GM12878 (cell line): ENCODE data around the gene GVQW3. TPM values are rescaled to one million over a fixed set of nuclear protein-coding genes. Genes with fewer than 3 reads are reported as not detected.

ENCODE experiments used
- CTCF ChIP-seq, 3 experiments: IDR thresholded peaks in 2 of 3; conservative IDR thresholded peaks in 1 of 3; 2 replicates each; pipeline ENCODE4 v1.5.1; 2011; ENCODE audit warnings: low read depth in 3 of 3, low read length in 3 of 3, mild to moderate bottlenecking in 3 of 3, control low read depth in 2 of 3, moderate library complexity in 2 of 3, inconsistent platforms in 1 of 3, mixed read lengths in 1 of 3; ENCODE audit not compliant: control insufficient read depth in 2 of 3, insufficient read depth in 1 of 3; ENCODE audit errors: extremely low read depth in 1 of 3
- E2F4 ChIP-seq: IDR thresholded peaks from 2 replicates; pipeline ENCODE4 v1.6.1; 2012; ENCODE audit warnings: low read depth, low read length, improper control_type of control experiment
- EED ChIP-seq: sonication (generic); IDR thresholded peaks from 2 replicates; pipeline ENCODE4 v1.6.1; 2016; ENCODE audit warnings: antibody characterized with exemption, low read depth
- HDAC6 ChIP-seq: fragments of 200-600 bp; sonication (generic); IDR thresholded peaks from one replicate; pipeline ENCODE4 v1.8.0; 2017; ENCODE audit warnings: antibody characterized with exemption; ENCODE audit not compliant: unreplicated experiment
- KLF5 ChIP-seq: fragments of 450-650 bp; IDR thresholded peaks from 2 replicates; pipeline ENCODE4 v1.6.1; 2014; ENCODE audit warnings: mild to moderate bottlenecking; ENCODE audit not compliant: partially characterized antibody
- NR2C1 ChIP-seq: fragments of 450-650 bp; IDR thresholded peaks from 2 replicates; pipeline ENCODE4 v1.6.1; 2017; ENCODE audit warnings: antibody characterized with exemption, mild to moderate bottlenecking, moderate library complexity
- NR2C2 ChIP-seq: IDR thresholded peaks from 2 replicates; pipeline ENCODE4 v1.6.1; 2011; ENCODE audit warnings: borderline replicate concordance, low read depth; ENCODE audit not compliant: control insufficient read depth, insufficient read length
- RCOR1 ChIP-seq: conservative IDR thresholded peaks from 2 replicates; pipeline ENCODE4 v1.6.1; 2012; ENCODE audit warnings: low read depth, low read length, improper control_type of control experiment
- RFX5 ChIP-seq: IDR thresholded peaks from 2 replicates; pipeline ENCODE4 v1.6.1; 2011; ENCODE audit warnings: low read depth, low read length, improper control_type of control experiment
- RUNX3 ChIP-seq: IDR thresholded peaks from 2 replicates; pipeline ENCODE4 v1.6.1; 2012; ENCODE audit warnings: low read length, inconsistent platforms
- SKIL ChIP-seq: fragments of 450-650 bp; IDR thresholded peaks from 2 replicates; pipeline ENCODE4 v1.6.1; 2017; ENCODE audit warnings: mild to moderate bottlenecking, low read depth, inconsistent platforms; ENCODE audit not compliant: poor library complexity, severe bottlenecking
- SRF ChIP-seq, 2 experiments: IDR thresholded peaks; 2 replicates each; pipeline ENCODE4 v1.6.1; 2011; ENCODE audit warnings: low read depth in 2 of 2, low read length in 2 of 2, mild to moderate bottlenecking in 1 of 2, moderate library complexity in 1 of 2
- SUPT20H ChIP-seq: IDR thresholded peaks from 2 replicates; pipeline ENCODE4 v1.6.1; 2011; ENCODE audit warnings: low read depth, mild to moderate bottlenecking, low read length, moderate library complexity, borderline replicate concordance; ENCODE audit not compliant: control insufficient read depth
- SUZ12 ChIP-seq: fragments of 200-600 bp; sonication (generic); IDR thresholded peaks from one replicate; pipeline ENCODE4 v1.6.1; 2018; ENCODE audit warnings: antibody characterized with exemption, mild to moderate bottlenecking; ENCODE audit not compliant: unreplicated experiment
- TARDBP ChIP-seq: IDR thresholded peaks from 2 replicates; pipeline ENCODE4 v1.6.1; 2016; ENCODE audit warnings: borderline replicate concordance
- TCF7 ChIP-seq: IDR thresholded peaks from 2 replicates; pipeline ENCODE4 v1.6.1; 2014; ENCODE audit warnings: antibody characterized with exemption, borderline replicate concordance
- YY1 ChIP-seq: IDR thresholded peaks from 2 replicates; pipeline ENCODE4 v1.6.1; 2011; ENCODE audit warnings: low read depth, mild to moderate bottlenecking, low read length
- ZBED1 ChIP-seq: IDR thresholded peaks from 2 replicates; pipeline ENCODE4 v1.6.1; 2016; ENCODE audit warnings: borderline replicate concordance
- polyA plus RNA-seq, 11 experiments: library from polyadenylated mRNA; depleted of rRNA in 4 of 11; unstranded in 6 of 11; stranded (reverse) in 5 of 11; fragments of >200 nt; fragmentation: Nextera tagmentation in 4 of 11; fragmentation: Illumina TruSeq in 1 of 11; extraction: Ambion mirVana in 4 of 11; extraction: Trizol in 1 of 11; gene quantifications; 1 replicate in 1 of 11; 2 replicates in 10 of 11; pipeline versions ENCODE4 v1.2.1 to v1.2.3, GENCODE V29; 2011 to 2016; ENCODE audit warnings: inconsistent platforms in 2 of 11, missing spikeins in 2 of 11, low read depth in 1 of 11
- total RNA-seq, 4 experiments: library from RNA; depleted of rRNA in 3 of 4; stranded (reverse); fragments of >200 nt in 3 of 4; fragmentation: Illumina TruSeq in 1 of 4; extraction: Trizol in 1 of 4; gene quantifications; 2 replicates each; pipeline versions ENCODE4 v1.2.1 to v1.2.3, GENCODE V29; 2013 to 2021
- TF ChIP-seq, protein P1 (sequence below): IDR thresholded peaks from 2 replicates; pipeline ENCODE4 v1.6.1; 2011; ENCODE audit warnings: low read depth, low read length, improper control_type of control experiment, borderline replicate concordance
- TF ChIP-seq, protein P2 (sequence below): IDR thresholded peaks from 2 replicates; pipeline ENCODE4 v1.6.1; 2011; ENCODE audit warnings: borderline replicate concordance, low read depth, mild to moderate bottlenecking, moderate library complexity, low read length; ENCODE audit not compliant: insufficient read depth, poor library complexity, severe bottlenecking

GVQW3 gene
- total and polyA plus RNA-seq, 10 of the 15 experiments (the other 5 are each of a cell fraction or from before 2014, with no cell fraction given), result 0.13 to 3.3 (median 1.7) TPM

DNA sequence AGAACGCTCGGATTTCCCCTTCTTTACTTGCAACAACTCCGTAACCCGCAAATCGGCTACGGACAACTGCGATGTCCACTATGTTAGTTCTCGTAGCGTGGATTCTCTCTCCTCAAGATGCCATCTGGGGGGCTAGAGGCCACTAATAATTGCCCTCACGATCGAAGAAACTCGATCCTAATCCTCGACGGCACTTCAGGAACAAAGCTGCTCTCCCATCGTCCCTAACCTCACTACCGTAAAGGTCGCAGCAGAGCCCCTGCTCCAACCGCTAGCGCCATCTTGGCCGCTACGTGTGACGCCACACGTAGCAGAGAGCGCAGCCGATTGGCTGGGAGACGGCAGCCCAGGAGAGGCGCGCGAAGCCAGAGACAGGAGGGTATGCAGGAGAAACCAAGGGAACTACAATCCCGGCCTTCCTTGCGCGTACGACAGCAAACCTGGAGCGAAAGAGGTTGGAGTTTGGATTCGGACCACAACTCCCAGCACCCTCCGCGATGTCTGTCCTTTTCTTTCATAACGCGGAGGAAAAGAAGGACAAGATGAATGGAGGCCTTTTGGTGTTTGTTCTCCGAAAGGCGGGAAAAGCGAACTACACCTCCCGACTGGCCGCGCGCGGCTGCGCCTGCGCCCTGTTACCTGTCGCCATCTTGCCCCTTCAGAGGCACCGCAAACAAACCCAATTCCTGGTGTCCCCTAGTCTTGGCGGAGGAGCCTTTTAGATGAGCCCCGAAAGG, 63.4 kb downstream of the GVQW3 start, which contains the start of gene EMSY (continued):
- peak; percentile 78 for TF ChIP-seq E2F4
- TF ChIP-seq CTCF (IDR thresholded peaks at IDR 0.05 in 2 of 3, conservative IDR thresholded peaks at IDR 0.05 in 1 of 3; ENCODE audit: control insufficient read depth in 2 of 3, extremely low read depth in 1 of 3, insufficient read depth in 1 of 3, low read depth in 3 of 3, low read length in 3 of 3), result no peak
- TF ChIP-seq ZBED1, result 0 out of 2 replicates have a peak, but pooled peaks have one; percentile 42
- TF ChIP-seq HDAC6, result no peak
- TF ChIP-seq, protein P1, sequence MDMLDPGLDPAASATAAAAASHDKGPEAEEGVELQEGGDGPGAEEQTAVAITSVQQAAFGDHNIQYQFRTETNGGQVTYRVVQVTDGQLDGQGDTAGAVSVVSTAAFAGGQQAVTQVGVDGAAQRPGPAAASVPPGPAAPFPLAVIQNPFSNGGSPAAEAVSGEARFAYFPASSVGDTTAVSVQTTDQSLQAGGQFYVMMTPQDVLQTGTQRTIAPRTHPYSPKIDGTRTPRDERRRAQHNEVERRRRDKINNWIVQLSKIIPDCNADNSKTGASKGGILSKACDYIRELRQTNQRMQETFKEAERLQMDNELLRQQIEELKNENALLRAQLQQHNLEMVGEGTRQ, result no peak
- TF ChIP-seq YY1, result peak; percentile 96
- TF ChIP-seq RCOR1, result no peak
- TF ChIP-seq TARDBP, result no peak; the same call in none of the 2 replicates
- peak; percentile 79; the same call in 1 of the 2 replicates for TF ChIP-seq RUNX3
- 0 out of 4 replicates have a peak, but pooled peaks of 1 of the 2 experiments have one; percentile 38 for TF ChIP-seq SRF (IDR thresholded peaks at IDR 0.05; ENCODE audit: low read depth in 2 of 2, low read length in 2 of 2)
- no peak for TF ChIP-seq SUZ12
- no peak for TF ChIP-seq SUPT20H
- TF ChIP-seq SKIL, result no peak
- peak; percentile 88 for TF ChIP-seq RFX5
- TF ChIP-seq NR2C2, result no peak
- TF ChIP-seq KLF5, result peak; percentile 43
- TF ChIP-seq NR2C1, result peak; percentile 41
- TF ChIP-seq, protein P2, sequence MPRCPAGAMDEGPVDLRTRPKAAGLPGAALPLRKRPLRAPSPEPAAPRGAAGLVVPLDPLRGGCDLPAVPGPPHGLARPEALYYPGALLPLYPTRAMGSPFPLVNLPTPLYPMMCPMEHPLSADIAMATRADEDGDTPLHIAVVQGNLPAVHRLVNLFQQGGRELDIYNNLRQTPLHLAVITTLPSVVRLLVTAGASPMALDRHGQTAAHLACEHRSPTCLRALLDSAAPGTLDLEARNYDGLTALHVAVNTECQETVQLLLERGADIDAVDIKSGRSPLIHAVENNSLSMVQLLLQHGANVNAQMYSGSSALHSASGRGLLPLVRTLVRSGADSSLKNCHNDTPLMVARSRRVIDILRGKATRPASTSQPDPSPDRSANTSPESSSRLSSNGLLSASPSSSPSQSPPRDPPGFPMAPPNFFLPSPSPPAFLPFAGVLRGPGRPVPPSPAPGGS, result peak; percentile 42
- TF ChIP-seq TCF7, result no peak
- peak; percentile 98 for TF ChIP-seq EED
